Measurements from ENCODE around the gene TTLL8. TPM values are rescaled to one million over a fixed set of nuclear protein-coding genes. Genes with fewer than 3 reads are reported as not detected.

Gene TTLL8
- total RNA-seq, 1 donor from 2014 or later: not detected

DNA sequence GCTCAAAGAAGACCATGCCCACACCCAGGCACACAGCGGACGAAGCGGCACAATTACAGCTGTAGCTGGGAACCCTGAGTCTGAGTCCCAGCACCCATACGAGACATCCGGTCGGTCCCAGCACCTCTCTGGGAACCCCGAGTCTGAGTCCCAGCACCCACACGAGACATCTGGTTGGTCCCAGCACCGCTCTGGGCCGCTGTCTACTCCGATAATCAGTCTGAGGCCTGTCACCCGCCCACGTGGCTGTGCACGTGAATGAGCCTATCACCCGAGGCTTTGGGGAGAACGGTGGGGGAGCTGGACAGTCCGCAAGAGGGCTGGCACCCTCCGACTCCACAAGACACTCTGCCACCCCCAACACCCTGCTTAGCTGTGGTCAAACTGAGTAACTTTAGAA is 6.2 kb downstream of the TTLL8 start:
- DNase-seq (ENCODE audit: low read depth): no peak
- Histone ChIP-seq H3K36me3 (ENCODE audit: control insufficient read depth, insufficient read depth, low read length) (no peaks in the 10 kb centered on the region), H3K27me3 (ENCODE audit: control insufficient read depth, insufficient read depth, low read length) (peaks cover 12% of the 10 kb centered on the region), H3K4me3 (ENCODE audit: low read depth, low read length) (no peak overlapping the region)
- TF ChIP-seq, protein P1, sequence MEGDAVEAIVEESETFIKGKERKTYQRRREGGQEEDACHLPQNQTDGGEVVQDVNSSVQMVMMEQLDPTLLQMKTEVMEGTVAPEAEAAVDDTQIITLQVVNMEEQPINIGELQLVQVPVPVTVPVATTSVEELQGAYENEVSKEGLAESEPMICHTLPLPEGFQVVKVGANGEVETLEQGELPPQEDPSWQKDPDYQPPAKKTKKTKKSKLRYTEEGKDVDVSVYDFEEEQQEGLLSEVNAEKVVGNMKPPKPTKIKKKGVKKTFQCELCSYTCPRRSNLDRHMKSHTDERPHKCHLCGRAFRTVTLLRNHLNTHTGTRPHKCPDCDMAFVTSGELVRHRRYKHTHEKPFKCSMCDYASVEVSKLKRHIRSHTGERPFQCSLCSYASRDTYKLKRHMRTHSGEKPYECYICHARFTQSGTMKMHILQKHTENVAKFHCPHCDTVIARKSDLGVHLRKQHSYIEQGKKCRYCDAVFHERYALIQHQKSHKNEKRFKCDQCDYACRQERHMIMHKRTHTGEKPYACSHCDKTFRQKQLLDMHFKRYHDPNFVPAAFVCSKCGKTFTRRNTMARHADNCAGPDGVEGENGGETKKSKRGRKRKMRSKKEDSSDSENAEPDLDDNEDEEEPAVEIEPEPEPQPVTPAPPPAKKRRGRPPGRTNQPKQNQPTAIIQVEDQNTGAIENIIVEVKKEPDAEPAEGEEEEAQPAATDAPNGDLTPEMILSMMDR (IDR thresholded peaks at IDR 0.05; ENCODE audit: insufficient read depth, low read length, poor library complexity, severe bottlenecking): no peak

DNA sequence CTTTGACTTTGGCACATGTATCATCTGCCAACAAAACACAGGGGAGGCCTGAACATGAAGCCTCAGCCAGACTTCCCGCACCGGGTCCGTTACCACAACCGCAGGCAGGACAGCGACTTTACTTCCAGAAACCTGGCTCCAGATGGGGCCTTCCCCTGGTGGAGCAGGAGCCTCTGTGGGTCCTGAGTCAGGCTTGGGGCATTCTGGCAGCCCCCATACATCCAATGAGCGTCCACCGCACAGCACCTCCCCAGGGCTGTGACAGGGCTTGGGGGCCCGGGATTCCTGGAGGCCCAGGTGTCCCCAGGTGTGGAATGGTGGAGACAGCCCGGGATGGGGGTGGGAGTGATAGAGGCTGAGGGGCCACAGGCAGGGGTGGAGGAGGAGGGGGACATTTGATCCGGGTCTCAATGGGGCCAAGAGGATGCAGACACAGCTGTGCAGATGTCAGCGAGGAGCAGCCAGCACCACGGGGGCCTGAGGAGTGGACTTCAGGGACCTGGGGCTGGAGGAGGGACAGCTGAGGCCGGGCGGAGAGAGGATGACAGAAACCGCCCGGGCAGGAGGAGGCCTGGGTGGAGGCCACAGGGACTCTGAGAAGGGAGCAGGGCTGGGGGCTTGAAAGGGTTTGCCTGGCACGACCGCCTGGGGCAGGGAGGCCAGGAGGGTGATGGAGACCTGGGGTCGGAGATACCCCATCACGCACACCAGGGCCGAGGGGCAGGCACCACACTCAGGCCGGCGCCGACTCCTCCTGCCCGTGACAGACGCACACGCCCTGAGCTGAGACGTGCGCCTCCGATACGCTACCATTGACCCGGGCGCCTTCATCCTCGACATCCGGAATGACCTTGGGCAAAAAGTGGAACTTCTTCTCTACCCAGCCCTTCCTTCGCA is 8.6 kb downstream of the TTLL8 start:
- TF ChIP-seq, protein P1 (IDR thresholded peaks at IDR 0.05; ENCODE audit: insufficient read depth, low read length, poor library complexity, severe bottlenecking): no peak
- no peak for DNase-seq (ENCODE audit: low read depth)
- peaks cover 15% of the 10 kb centered on the region for H3K27me3 ChIP-seq (ENCODE audit: control insufficient read depth, insufficient read depth, low read length)
- H3K36me3 ChIP-seq (ENCODE audit: control insufficient read depth, insufficient read depth, low read length): no peaks in the 10 kb centered on the region
- H3K4me3 ChIP-seq (ENCODE audit: low read depth, low read length): no peak overlapping the region

DNA sequence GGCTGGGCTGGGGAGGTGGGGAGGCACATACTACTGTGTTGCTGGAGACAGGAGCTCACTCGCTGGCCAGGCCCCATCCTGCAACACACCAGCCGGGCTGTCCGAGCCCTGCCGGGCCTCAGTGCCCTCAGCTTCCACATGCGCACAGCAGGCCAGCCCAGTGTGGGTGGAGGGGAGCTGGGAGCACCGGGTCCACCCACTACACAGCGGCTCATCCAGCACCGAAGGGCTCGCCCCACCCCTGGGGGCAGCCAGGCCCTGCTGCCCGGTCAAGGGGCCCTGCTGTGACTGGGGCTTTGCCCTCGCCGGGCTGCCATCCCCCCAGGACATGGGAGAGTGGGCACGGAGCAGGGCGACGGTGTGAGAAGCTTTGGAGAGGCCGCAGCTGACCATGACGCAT is 9.3 kb downstream of the TTLL8 start:
- no peak for DNase-seq (ENCODE audit: low read depth)
- Histone ChIP-seq H3K4me3 (ENCODE audit: low read depth, low read length) (no peak overlapping the region), H3K27me3 (ENCODE audit: control insufficient read depth, insufficient read depth, low read length) (peaks cover 15% of the 10 kb centered on the region), H3K36me3 (ENCODE audit: control insufficient read depth, insufficient read depth, low read length) (no peaks in the 10 kb centered on the region)
- TF ChIP-seq, protein P1 (IDR thresholded peaks at IDR 0.05; ENCODE audit: insufficient read depth, low read length, poor library complexity, severe bottlenecking): no peak

DNA sequence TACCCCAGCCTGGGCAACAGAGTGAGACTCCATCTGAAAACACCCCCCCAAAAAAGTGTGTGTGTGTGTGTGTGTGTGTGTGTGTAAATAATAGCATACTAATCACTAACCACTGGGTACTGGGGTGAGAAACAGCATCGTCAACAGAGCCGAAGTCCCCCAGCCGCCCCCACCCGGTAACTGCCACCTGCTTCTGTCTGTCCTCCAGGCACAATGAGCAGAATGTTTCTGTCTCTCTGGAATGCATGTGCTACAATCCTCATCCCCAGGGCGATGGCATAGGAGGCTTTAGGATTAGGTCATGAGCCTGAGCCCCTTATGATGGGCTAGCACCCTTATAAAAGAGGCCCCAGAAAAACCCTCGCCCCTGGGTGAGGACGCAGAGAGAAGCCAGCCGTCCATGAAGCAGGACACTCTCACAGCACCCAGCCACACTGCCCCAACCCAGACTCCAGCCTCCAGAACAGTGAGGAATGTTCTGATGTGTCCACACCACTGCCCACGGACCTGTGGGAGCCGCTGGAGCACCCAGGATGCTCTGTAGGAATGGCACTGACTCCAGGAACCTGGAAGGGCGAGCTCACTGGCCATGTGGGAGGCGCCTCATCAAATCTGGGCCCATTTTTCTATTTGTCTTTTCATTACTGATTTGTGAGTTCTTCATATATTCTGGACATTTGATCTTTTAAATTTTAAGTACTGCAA is 9.9 kb downstream of the TTLL8 start:
- TF ChIP-seq, protein P1 (IDR thresholded peaks at IDR 0.05; ENCODE audit: insufficient read depth, low read length, poor library complexity, severe bottlenecking): no peak
- DNase-seq (ENCODE audit: low read depth): no peak
- Histone ChIP-seq H3K27me3 (ENCODE audit: control insufficient read depth, insufficient read depth, low read length) (peaks cover 15% of the 10 kb centered on the region), H3K36me3 (ENCODE audit: control insufficient read depth, insufficient read depth, low read length) (no peaks in the 10 kb centered on the region), H3K4me3 (ENCODE audit: low read depth, low read length) (no peak overlapping the region)

DNA sequence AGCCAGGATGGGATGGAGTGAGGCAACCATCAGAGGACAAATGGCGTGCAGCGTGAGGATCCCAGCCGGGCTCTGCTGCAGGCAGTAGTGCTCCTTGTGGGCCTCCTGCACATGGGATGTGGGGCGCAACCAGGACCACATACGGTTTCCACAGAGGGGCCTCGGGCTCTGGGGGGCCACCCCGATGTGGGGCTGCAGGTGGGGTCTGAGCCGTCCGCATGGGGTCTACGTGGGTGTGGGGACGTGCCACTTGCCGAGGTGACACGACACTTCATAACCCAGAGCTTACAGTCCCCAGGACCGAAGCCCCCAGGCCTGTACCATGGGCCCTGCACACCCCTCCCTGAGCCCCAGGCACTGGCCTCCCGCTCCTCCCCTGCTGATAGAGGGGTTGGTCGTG is 10.8 kb downstream of the TTLL8 start:
- Histone ChIP-seq H3K4me3 (ENCODE audit: low read depth, low read length) (no peak overlapping the region), H3K27me3 (ENCODE audit: control insufficient read depth, insufficient read depth, low read length) (peaks cover 15% of the 10 kb centered on the region), H3K36me3 (ENCODE audit: control insufficient read depth, insufficient read depth, low read length) (no peaks in the 10 kb centered on the region)
- no peak for DNase-seq (ENCODE audit: low read depth)
- TF ChIP-seq, protein P1 (IDR thresholded peaks at IDR 0.05; ENCODE audit: insufficient read depth, low read length, poor library complexity, severe bottlenecking): no peak
